ENCODE measurements around the gene TAF3. TPM values are rescaled to one million over a fixed set of nuclear protein-coding genes. Genes with fewer than 3 reads are reported as not detected.

TAF3 gene
- total and polyA plus RNA-seq, 8 donors: 2.3 to 13.4 (median 6.5) TPM

GRCh38 chr10:7960108-7960507, 141.8 kb downstream of the TAF3 start:
- Histone ChIP-seq H3K4me1 (peaks cover 0 to 17% (median 8%) of the 10 kb centered on the region in 4 donors), H3K9me3 (no peaks in the 10 kb centered on the region), H3K27ac (no peak overlapping the region), H3K4me3 (no peak overlapping the region), H3K36me3 (peaks cover 0 to 14% (median 13%) of the 10 kb centered on the region in 4 donors), H3K27me3 (no peaks in the 10 kb centered on the region)
- no peak for TF ChIP-seq POLR2A (IDR thresholded peaks at IDR 0.05)
- TF ChIP-seq, protein P1, sequence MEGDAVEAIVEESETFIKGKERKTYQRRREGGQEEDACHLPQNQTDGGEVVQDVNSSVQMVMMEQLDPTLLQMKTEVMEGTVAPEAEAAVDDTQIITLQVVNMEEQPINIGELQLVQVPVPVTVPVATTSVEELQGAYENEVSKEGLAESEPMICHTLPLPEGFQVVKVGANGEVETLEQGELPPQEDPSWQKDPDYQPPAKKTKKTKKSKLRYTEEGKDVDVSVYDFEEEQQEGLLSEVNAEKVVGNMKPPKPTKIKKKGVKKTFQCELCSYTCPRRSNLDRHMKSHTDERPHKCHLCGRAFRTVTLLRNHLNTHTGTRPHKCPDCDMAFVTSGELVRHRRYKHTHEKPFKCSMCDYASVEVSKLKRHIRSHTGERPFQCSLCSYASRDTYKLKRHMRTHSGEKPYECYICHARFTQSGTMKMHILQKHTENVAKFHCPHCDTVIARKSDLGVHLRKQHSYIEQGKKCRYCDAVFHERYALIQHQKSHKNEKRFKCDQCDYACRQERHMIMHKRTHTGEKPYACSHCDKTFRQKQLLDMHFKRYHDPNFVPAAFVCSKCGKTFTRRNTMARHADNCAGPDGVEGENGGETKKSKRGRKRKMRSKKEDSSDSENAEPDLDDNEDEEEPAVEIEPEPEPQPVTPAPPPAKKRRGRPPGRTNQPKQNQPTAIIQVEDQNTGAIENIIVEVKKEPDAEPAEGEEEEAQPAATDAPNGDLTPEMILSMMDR (IDR thresholded peaks at IDR 0.05): no peak
- no peak for TF ChIP-seq EP300 (IDR thresholded peaks at IDR 0.05)
- TF ChIP-seq POLR2AphosphoS5 (IDR thresholded peaks at IDR 0.05): no peak
- intact Hi-C loops (cut with DNase I; ENCODE audit: low total_unique reads): no loop called here
- DNase-seq: no peak
- 70 to 83% (median 76%) methylated on average over 4 of the region's 4 CpGs for WGBS, 5 donors

GRCh38 chr10:7962592-7962991, 144.3 kb downstream of the TAF3 start:
- WGBS, 5 donors: 77 to 85% (median 80%) methylated on average over 5 of the region's 5 CpGs
- H3K4me1 ChIP-seq: no peaks in the 10 kb centered on the region

DNA sequence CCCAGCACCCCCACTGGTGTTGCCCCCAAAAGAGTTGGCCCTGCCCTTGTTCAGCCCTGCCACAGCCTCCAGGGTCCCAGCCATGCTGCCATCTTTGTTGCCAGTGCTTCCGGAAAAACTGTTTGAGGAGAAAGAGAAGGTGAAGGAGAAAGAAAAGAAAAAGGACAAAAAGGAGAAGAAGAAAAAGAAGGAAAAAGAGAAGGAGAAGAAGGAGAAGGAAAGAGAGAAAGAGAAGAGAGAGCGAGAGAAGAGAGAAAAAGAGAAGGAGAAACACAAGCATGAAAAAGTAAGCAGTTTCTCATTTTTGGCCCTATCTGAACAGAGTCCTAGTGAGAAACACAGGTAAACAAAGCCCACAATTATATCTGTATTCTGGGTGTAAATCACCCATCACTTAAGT, 147.2 kb downstream of the TAF3 start:
- Histone ChIP-seq H3K27ac (no peak overlapping the region), H3K4me1 (no peaks in the 10 kb centered on the region), H3K9me3 (no peaks in the 10 kb centered on the region), H3K36me3 (peaks cover 0 to 18% (median 14%) of the 10 kb centered on the region in 4 donors), H3K27me3 (no peaks in the 10 kb centered on the region), H3K4me3 (no peak overlapping the region)
- 87 to 97% (median 93%) methylated on average over 2 of the region's 2 CpGs for WGBS, 5 donors
- DNase-seq: no peak
- TF ChIP-seq, protein P1 (IDR thresholded peaks at IDR 0.05): no peak
- no peak for TF ChIP-seq POLR2AphosphoS5 (IDR thresholded peaks at IDR 0.05)
- no peak for TF ChIP-seq EP300 (IDR thresholded peaks at IDR 0.05)
- TF ChIP-seq POLR2A (IDR thresholded peaks at IDR 0.05): no peak
- intact Hi-C loops (cut with DNase I; ENCODE audit: low total_unique reads): no loop called here

More at GRCh38 chr10:7962592-7962991, 144.3 kb downstream of the TAF3 start:
- Histone ChIP-seq H3K4me3 (no peak overlapping the region), H3K9me3 (no peaks in the 10 kb centered on the region), H3K27ac (no peak overlapping the region), H3K36me3 (peaks cover 0 to 18% (median 14%) of the 10 kb centered on the region in 4 donors), H3K27me3 (no peaks in the 10 kb centered on the region)
- intact Hi-C loops (cut with DNase I; ENCODE audit: low total_unique reads): no loop called here
- no peak for DNase-seq
- TF ChIP-seq, protein P1 (IDR thresholded peaks at IDR 0.05): no peak
- TF ChIP-seq POLR2AphosphoS5 (IDR thresholded peaks at IDR 0.05) (no peak), POLR2A (IDR thresholded peaks at IDR 0.05) (no peak), EP300 (IDR thresholded peaks at IDR 0.05) (no peak)

GRCh38 chr10:7967035-7967434, 148.7 kb downstream of the TAF3 start:
- WGBS, 5 donors: 80 to 87% (median 84%) methylated on average over 2 of the region's 2 CpGs

More at GRCh38 chr10:7967035-7967434, 148.7 kb downstream of the TAF3 start:
- TF ChIP-seq, protein P1 (IDR thresholded peaks at IDR 0.05): no peak
- TF ChIP-seq POLR2AphosphoS5 (IDR thresholded peaks at IDR 0.05) (no peak), EP300 (IDR thresholded peaks at IDR 0.05) (no peak), POLR2A (IDR thresholded peaks at IDR 0.05) (no peak)
- no peaks in the 10 kb centered on the region for H3K4me1 ChIP-seq
- H3K4me3 ChIP-seq: no peak overlapping the region
- no peaks in the 10 kb centered on the region for H3K9me3 ChIP-seq
- no peak for DNase-seq
- H3K27ac ChIP-seq: no peak overlapping the region
- intact Hi-C loops (cut with DNase I; ENCODE audit: low total_unique reads): no loop called here
- H3K27me3 ChIP-seq: no peaks in the 10 kb centered on the region
- peaks cover 0 to 18% (median 14%) of the 10 kb centered on the region in 4 donors for H3K36me3 ChIP-seq

Measured in stomach (tissue), 9 donors.